Measurements from ENCODE around the gene SERPINA4. TPM values are rescaled to one million over a fixed set of nuclear protein-coding genes. Genes with fewer than 3 reads are reported as not detected.
"Not testable (repeated sequence)": the region's sequence is repeated elsewhere in the genome, so short reads cannot be mapped to it uniquely, and the experiment has no call there.

SERPINA4 gene
- total RNA-seq, 1 experiment from 2014 or later = not detected

DNA sequence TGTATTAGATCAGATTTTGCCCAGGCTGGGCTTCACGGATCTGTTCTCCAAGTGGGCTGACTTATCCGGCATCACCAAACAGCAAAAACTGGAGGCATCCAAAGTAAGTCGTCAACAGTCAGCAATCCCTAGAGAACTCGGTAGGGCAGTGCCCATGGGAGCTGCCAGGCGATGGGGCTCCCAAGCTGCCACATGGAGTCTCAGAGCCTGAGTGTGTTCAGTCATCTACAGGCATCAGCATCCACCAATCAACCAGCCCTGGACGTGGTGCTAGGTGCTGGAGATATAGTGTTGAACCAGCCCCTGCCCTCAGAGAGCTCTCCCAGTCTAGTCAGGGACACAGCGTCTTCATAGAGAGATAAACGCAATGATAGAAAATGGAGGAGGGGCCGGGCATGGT lies 6.9 kb downstream of the SERPINA4 start:
- DNase-seq (ENCODE audit: low spot score) = no peak

DNA sequence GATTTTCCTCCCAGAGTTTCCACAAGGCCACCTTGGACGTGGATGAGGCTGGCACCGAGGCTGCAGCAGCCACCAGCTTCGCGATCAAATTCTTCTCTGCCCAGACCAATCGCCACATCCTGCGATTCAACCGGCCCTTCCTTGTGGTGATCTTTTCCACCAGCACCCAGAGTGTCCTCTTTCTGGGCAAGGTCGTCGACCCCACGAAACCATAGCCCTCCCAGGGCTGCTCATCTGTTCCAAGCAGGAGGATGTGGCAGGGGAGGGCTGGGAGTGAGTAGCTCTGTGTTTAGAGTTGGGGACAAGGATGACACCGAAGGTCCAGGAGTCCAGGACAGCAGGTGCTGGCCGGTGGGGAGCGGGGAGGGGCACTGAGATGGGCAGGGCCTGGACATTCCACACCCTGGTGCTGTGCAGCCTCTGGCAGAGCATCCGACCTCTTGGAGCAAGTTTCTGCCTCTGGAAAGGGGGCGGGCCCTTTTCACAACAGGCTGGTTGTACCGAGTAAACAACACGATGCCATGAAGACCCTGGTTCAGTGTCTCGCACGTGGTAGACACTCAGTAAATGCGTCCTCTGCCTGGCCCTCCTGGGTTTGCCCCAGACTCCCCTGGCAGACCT lies 8.2 kb downstream of the SERPINA4 start:
- no peak for DNase-seq (ENCODE audit: low spot score)

DNA sequence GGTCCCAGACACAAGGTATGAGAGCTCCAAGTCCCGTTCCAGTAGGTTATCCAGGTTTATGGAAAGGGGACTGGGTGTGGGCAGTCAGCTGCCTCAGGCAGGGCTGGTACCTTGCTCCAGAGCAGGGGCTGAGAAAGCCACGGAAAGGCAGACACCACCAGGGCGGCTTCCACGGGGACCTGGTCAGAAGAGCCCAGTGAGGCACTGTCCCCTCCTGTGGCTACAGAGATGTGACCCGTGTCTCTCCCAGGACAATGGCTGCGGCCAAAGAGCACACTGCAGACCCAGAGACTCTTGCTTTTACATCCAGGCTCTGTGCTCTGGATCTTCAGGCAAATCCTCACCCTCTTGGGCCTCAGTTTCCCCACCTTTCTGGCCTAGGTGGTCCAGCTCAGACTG lies 8.8 kb downstream of the SERPINA4 start:
- no peak for DNase-seq (ENCODE audit: low spot score)

DNA sequence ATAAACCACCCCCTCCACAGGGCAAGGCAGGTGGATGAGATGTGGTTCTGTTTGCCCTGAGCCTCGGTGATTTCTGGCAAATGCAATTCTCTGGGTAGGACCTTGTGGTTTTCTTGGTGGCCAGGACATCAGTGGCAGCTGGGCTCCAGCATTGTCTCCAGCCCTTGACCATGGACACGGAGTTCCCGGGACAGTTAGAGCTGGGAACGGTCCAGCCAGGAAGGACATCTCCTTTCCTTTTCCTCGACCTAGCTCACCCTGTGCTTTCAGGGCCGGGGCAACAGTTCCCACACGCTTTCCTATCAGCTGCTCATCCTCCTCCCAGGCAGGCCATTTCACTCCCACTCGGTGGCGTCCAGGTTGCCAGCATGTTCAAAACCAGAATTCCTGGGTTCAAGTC lies 9.2 kb downstream of the SERPINA4 start:
- no peak for DNase-seq (ENCODE audit: low spot score)

DNA sequence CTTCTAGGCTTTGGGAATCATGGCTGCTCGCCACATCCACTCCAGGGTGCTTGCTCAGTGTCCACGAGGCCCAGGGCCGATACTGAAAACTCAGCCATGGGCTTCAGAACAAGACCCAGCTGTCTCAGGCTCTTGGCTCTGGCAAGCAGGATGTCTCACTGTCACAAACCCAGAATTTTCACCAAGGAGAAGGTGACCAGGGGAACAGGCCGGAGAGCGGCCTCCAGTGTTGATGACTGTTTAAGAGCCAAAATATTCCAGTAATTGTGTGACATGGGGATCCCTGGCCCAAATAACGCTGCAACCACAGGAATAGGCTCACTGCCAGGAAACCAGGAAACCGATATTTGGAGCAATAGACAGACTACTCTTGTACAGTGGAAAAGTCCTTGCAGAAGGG lies 10.2 kb downstream of the SERPINA4 start:
- DNase-seq (ENCODE audit: low spot score) = no peak

DNA sequence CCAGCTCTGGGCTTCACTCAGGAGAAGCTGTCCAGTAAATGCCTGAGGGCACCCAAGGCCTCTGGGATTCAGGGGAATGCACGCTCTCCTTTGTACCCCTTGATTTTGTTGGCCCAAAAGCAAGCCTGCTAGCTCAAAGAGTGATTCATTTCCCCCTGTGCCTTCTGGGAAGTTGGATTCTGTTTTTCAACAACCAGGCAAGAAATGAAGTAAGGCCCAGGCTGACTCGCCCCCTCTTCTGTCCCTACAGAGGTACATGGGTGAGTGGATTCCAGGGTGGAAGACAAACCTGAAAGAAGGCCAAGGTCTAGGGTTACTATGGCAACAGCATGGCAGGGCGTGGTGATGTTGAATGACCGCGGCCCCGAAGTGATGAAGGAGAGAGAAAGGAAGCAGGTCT lies 10.7 kb downstream of the SERPINA4 start:
- no peak for DNase-seq (ENCODE audit: low spot score)

DNA sequence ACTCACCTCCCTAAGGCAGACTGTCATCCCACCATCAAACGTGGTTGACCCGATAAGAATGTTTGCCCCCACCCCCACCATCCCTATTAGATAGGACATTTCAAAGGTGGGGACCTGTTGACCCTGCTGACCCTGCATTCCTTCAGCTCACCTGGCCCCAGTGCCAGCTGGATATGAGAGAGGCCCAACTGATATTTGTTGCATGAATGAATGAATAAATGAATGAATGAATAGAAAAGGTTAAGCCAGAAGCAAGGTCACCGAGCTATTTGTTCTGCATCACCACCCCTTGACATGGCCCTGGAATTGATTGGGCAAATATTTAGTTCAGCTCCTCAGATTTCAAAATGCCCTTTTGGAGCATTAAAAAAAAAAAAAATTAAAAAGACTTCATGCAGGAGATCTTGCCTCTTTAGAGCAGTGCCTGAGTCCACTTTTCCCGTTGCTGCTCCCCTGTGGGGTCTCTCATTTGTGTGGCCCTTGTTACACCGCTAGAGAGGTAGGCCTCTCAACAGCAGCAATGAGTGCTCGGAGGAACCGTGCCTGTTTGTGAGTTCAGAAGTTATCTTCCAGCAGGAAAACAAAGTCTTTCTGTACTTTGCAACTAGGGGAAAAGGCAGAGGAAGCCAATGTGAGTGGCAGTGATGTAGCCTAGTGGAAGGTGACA lies 11.5 kb downstream of the SERPINA4 start:
- no peak for DNase-seq (ENCODE audit: low spot score)

DNA sequence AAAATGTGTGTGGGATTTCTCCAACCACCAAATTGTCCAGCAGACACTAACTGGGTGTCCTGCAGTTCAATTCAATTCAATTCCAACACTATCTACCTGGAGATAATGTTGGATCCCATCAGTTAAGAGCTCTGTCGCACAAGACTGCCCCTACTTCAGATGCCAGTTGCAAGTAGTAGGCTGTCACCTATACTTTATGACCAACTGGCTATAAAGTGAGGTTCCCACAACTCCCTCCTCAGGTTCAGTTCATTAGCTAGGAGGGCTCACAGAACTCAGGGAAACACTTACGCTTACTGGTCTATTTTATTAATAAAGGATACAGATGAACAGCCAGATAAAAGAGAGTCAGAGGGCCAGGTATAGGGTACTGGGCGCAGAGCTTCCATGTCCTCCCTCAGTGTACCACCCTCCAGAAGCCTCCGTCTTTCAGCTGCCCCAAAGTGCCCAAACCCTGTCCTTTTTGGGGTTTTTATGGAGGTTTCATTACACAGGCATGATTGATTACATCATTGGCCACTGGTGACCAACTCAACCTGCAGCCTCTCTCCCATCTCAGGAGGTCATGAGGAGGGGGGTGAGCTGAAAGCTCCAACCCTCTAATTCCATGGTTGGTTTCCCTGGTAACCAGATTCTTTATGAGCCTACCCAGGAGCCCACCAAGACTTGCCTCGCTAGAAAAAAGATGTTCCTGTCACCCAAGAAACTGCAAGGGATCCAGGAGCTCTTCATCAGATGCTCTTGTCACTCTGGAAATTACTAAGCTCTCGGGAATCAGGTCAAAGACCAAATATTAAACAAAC lies 12.4 kb downstream of the SERPINA4 start:
- no peak for DNase-seq (ENCODE audit: low spot score)

DNA sequence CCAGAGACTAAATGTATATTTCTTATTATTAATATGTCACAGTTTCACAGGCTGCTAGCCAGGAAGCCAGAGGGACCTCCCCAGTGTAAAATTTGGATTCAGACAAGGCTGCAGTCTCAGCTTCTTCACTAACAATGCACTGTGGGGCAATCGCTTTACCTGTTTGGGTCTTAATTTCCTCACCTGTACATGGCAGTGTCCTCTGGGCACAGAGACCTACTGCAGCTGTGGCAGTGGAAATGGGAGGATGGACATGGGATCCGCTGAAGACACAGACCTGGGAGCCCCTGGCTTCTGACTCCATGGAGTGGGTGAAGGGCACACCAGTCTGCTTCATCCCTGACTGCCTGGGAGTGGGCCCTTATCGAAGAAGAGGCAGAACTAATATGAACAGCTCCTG lies 13.1 kb downstream of the SERPINA4 start:
- DNase-seq (ENCODE audit: low spot score) = no peak

DNA sequence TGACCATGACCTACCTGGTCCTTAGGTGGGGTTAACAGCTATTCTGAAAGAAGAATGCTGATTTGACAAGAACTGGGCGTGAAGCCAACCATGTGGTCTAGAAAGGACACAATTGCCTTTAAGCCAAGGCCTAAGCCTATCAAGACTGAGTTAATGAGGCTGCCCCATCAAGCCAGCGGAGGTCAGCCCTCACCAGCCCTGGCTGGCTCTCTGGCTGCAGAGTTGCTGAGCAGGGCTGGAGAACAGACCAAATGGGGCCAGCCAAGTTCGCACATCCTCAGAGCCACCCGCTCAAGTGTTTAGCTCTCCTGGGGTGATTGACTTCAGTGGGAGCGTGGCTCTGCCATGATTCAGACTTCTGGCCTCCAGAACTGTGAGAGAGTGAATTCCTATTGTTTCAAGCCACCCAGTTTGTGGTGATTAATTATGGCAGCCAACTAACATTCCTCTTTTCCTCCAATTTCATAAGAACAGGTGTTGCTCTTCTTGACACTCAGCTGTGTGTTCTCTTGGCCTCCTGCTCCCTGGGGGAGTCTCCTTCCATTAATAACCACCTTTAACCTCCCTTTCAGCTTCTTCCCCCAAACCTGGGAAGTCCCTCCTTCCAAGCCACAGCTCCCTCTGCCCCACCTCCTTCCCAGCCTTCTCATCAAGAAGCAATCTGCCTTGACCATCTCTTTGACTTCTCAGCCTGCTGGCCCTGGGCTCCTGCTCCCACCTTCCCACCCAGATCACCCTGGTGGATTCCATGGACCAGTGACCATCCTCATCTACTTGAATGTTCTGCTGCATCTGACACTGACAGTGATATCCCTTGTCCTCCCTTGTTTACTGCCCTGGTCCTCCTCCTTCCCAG lies 14.7 kb downstream of the SERPINA4 start:
- peak; percentile 53 for DNase-seq (ENCODE audit: low spot score)

DNA sequence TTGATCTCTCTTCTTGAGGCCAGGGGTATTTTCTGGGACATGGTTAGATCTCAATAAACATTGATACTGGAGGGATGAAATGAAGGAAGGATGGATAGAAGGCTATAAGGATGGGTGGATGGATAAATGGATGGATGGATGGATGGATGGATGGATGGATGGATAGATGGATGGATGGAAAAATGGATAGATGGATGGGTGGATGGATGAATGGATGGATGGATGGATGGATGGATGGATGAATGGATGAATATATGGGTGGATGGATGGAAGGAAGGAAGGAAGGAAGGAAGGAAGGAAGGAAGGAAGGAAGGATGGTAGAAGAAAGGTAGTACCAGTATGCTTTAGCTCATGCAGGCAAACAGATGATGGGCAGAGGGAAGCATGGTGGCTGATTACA lies 16.2 kb downstream of the SERPINA4 start:
- not testable (repeated sequence) for DNase-seq (ENCODE audit: low spot score)

DNA sequence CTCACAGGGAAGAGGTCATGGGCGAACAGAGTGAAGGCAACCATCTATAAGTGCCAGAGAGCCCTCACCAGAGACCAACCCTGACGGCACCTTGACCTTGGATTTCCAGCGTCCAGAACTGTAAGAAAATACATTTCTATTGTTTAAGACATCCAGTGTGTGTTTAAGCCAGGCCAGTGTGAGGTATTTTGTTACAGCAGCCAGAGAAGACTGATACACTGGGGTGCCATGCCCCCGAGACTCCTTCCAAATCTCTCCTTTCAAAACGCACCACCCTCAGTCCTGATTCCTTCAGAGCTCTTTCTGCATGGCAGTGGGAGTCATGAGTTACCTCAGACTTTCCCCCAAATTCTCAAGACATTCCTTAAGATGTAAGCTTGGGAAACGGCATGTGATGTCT lies 17.5 kb downstream of the SERPINA4 start:
- no peak for DNase-seq (ENCODE audit: low spot score)

DNA sequence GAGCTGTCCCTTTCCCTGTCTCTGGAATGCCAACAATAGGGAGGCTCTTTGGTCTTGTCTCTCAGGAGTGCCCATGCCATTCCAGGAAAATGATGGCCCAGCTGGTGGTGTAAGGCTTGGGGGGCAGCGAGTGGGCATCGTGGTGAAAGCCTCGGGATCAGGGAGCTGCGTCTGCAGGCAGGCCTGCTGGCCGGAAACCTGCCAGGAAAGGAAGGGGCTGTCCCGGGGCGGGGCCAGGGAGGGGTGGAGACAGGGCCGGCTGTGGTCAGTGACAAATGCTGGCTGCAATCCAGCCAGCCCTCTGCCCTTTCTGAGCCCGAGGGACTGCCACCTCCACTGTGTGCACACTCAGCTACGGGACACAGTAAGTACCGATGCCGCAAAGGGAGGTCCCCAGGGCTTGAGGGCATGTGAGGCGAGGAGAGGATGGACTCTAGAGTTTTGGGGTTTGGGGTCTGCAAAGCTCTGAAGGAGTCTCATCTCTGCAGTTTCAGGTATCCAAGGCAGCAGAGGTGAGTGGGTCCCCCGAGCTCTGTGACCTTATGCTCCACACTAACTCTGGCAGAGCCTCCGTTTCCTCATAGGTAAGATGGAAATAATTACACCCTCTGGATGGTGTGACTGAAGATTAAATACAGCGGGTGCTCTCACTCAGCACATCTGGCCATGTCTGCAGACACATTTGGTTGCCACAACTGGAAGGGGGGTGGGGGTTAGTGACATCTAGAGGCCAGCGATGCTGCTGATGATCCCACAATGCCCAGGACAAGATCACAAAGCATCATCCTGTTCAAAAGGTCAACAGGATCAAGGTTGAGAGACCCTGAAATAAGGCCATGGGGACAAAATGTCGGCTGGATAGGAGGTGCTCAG lies 20.1 kb downstream of the SERPINA4 start, which contains the start of gene SERPINA5:
Gene SERPINA5, plus strand, starts transcription at position 300 of the 873 bp plus-strand sequence. CDS start 5,937 bp downstream, outside the sequence.
- DNase-seq (ENCODE audit: low spot score) = peak; percentile 24

DNA sequence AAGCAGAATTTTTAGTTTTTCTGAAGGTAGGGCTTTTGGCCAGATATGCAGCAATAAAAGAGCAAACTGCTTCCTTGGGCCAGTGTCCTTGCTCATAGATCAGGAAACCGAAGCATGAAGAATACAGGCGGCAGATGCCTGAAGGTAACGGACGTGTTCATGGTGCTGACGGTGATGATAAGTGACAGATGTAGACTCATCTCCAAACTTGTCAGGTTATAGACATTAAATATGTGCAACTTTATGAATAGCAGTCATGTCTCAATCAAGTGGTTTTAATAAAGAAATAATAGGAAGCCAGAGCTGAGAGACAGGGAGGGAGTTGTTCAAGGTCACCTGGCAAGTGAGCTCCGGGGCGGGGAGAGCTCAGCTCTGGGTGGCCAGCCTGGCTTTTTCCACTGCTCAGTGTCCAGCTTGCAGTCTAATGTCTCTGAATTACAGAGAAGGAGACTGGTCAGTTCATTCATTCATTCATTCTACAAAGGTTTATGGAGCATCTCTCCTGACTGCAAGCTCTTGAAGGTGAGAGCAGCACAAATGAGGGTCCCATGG lies 21.0 kb downstream of the SERPINA4 start:
- no peak for DNase-seq (ENCODE audit: low spot score)

DNA sequence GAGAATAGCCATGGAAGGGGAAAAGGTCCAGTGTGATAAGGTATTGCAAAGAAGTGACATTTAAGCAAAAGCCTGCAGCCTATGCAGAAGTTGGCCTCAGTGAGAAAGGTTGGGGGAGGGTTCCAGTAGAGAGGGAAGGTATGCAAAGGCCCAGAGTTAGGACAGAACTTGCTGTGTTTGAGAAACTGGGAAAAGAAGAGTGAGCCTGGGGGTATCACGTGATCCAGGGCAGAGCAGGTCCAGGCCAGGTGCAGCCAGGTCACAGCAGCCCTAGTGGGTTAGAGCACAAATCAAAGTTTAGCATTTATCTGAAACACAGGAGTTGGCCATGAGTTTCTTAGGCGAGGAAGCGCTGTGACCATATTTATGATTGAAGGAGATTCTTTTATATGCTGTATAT lies 21.6 kb downstream of the SERPINA4 start:
- no peak for DNase-seq (ENCODE audit: low spot score)

DNA sequence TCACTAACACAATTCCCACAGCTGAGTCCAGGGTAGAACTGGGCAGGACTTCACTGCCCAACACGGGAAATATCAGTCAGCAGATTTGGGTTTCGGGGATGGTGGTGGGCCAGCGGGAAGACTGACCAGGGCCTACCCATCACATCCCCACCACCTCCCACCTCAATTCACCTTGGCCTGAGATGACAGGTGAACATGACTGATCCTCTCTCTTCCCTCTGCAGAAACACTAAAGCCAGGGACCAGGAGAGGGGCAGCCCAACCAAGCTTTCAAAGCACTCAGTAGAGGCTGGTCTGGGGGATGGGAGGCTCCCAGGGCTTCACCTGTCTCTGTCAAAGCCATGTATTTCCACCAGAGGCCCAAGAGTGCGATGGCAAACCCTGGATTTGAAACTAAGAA lies 22.3 kb downstream of the SERPINA4 start:
- DNase-seq (ENCODE audit: low spot score) = no peak

DNA sequence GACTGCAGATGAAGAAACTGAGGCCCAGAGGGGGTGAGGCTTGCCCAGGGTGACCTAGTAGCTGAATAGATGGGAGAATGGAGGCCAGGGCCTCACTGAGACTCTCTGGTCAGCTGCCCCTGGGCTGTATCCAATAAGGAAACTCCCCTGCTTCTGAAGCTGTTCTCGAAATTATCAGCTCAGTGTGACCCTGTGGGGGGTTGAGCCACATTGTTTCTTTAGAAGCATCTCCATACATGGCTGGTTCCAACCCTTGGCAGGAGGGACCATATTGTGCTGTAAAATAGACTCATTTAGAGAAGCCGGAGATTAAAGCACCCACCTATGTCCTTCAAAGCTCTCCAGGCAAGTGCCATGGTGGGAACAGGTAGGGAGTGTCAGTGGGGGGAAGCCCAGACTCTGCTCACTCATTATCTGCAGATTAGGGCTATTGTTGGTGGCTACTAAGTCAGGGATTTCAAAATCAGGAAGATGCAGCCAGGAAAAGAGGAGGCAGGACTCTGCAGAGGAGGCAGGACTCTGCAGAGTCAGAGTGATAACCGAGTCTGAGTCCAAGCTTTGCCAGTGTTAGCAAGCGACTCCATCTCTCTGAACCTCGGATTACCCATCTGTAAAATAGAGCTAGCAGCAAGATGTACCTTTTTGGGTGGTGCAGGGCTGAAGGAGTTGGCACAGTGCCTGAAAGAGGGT lies 23.5 kb downstream of the SERPINA4 start:
- DNase-seq (ENCODE audit: low spot score) = no peak

DNA sequence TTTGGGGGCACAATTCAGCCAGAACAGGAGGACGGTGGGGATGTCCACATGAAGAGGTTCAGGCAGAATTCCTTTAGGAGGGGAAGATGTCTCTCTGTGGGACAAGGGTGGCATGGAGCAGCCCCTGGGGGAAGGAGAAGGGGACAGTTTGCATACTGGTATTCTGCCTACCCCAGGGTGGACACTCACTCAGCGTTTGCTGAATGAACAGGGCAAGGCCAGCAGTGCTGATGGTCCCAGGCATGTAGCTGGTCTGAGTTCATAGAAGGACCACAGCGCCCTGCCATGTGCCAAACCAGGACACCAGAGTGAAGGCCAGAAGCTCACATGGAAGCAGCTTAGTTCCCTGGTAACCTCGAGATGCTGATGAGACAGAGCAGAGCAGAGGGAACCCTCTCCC lies 25.4 kb downstream of the SERPINA4 start:
- DNase-seq (ENCODE audit: low spot score) = no peak

DNA sequence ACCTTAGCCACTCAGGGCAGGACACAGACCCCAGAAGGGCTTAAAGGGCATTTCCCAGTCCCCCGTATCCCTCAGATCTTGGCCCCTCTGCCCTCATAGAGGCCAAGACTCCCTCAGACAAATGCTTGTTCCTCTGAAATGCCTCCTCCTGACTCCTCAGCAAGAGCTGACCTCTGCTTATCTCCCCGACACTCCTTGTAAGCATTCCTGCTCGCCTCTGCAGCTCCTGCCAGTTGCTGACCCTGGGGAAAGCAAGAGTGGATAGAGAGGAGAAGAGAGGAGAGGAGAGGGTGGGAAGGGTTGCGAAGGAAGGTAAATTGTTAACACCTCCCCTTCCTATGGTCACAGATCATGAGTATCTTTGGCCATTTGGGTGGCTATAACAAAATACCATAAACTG lies 27.1 kb downstream of the SERPINA4 start:
- DNase-seq (ENCODE audit: low spot score) = no peak

DNA sequence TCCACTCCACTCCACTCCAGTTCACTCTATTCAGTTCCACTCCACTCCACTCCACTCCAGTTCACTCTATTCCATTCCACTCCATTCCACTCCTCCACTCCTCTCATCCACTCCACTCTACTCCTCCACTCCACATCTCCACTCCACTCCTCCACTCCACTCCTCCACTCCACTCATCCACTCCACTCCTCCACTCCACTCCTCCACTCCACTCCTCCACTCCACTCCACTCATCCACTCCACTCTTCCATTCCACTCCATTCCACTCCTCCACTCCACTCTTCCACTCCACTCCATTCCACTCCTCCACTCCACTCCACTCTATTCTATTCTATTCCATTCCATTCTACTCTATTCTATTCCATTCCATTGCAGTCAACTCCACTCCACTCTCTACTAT lies 29.8 kb downstream of the SERPINA4 start:
- no peak for DNase-seq (ENCODE audit: low spot score)

All from A172 (cell line).